ENCODE data around the gene YBX2.

The YBX2 gene

GRCh38 chr17:7322520-7323194 lies 28.2 kb upstream of the YBX2 start:
- no peak for DNase-seq

- no peak for DNase-seq
Measured at GRCh38 chr17:7321466-7321865, 27.0 kb upstream of the YBX2 start.

- DNase-seq: no peak
Measured at GRCh38 chr17:7318121-7318860, 23.9 kb upstream of the YBX2 start.

- DNase-seq: no peak
Measured at GRCh38 chr17:7317161-7317803, 22.8 kb upstream of the YBX2 start.

- DNase-seq: no peak
Measured at GRCh38 chr17:7315570-7316235, 21.3 kb upstream of the YBX2 start.

- peak; percentile 93 for DNase-seq
Measured at GRCh38 chr17:7314719-7315569, 20.5 kb upstream of the YBX2 start, which contains the start of gene GPS2. Gene GPS2, minus strand, starts transcription at chr17:7315360. Its CDS starts 308 bp downstream, at chr17:7315052.

- DNase-seq: no peak
Measured at GRCh38 chr17:7313890-7314718, 19.7 kb upstream of the YBX2 start.

GRCh38 chr17:7313088-7313889 lies 18.9 kb upstream of the YBX2 start:
- no peak for DNase-seq

GRCh38 chr17:7312432-7313087 lies 18.1 kb upstream of the YBX2 start:
- no peak for DNase-seq

GRCh38 chr17:7311110-7311705 lies 16.8 kb upstream of the YBX2 start:
- no peak for DNase-seq

- DNase-seq: no peak
Measured at GRCh38 chr17:7309628-7310027, 15.2 kb upstream of the YBX2 start.

- peak; percentile 84 for DNase-seq
Measured at GRCh38 chr17:7308625-7309433, 14.4 kb upstream of the YBX2 start.

GRCh38 chr17:7307686-7308624 lies 13.5 kb upstream of the YBX2 start:
- DNase-seq: peak; percentile 48

- peak; percentile 100 for DNase-seq
Measured at GRCh38 chr17:7306911-7307685, 12.7 kb upstream of the YBX2 start, which contains the start of gene EIF5A. Gene EIF5A, plus strand, starts transcription at chr17:7307628. Its CDS starts 2,008 bp downstream, at chr17:7309636.

GRCh38 chr17:7304179-7304578 lies 9.7 kb upstream of the YBX2 start:
- no peak for DNase-seq

GRCh38 chr17:7296189-7296861 lies 1.9 kb upstream of the YBX2 start:
- peak; percentile 61 for DNase-seq
